ENCODE measurements around the gene LIN9. TPM values are rescaled to one million over a fixed set of nuclear protein-coding genes. Genes with fewer than 3 reads are reported as not detected.

Gene LIN9
- total RNA-seq, 4 donors from 2014 or later: 3.6 to 5.9 (median 4.4) TPM

DNA sequence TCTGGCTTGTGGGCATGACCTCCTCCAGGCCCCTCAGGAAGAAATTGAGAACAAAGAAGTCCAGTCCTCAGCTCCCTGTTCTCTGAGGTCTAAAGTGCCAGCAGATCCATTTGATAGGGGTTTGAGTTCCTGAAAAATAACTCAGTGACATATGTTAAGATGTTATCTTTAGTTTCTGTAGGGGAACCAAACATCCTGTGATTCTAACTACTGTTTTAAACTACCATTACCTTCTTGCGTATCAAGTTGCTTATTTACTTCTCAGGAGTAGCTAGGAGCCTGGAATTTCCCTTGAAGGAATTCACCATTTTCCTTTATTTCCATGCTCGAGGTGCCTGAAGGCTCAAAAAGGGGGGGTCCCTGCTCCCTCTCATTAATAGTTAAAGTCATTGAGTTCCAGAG is 18.8 kb upstream of the LIN9 start:
- WGBS: 72% methylated on average over 2 of the region's 2 CpGs
- Histone ChIP-seq H3K27ac (no peak overlapping the region), H3K4me1 (peaks cover 1% of the 10 kb centered on the region), H3K36me3 (no peaks in the 10 kb centered on the region), H3K9me3 (no peaks in the 10 kb centered on the region), H3K27me3 (no peaks in the 10 kb centered on the region), H3K4me3 (no peak overlapping the region)
- TF ChIP-seq, protein P1, sequence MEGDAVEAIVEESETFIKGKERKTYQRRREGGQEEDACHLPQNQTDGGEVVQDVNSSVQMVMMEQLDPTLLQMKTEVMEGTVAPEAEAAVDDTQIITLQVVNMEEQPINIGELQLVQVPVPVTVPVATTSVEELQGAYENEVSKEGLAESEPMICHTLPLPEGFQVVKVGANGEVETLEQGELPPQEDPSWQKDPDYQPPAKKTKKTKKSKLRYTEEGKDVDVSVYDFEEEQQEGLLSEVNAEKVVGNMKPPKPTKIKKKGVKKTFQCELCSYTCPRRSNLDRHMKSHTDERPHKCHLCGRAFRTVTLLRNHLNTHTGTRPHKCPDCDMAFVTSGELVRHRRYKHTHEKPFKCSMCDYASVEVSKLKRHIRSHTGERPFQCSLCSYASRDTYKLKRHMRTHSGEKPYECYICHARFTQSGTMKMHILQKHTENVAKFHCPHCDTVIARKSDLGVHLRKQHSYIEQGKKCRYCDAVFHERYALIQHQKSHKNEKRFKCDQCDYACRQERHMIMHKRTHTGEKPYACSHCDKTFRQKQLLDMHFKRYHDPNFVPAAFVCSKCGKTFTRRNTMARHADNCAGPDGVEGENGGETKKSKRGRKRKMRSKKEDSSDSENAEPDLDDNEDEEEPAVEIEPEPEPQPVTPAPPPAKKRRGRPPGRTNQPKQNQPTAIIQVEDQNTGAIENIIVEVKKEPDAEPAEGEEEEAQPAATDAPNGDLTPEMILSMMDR (IDR thresholded peaks at IDR 0.05): no peak
- TF ChIP-seq POLR2A (IDR thresholded peaks at IDR 0.05) (no peak), POLR2AphosphoS5 (IDR thresholded peaks at IDR 0.05) (no peak)
- no peak for DNase-seq (ENCODE audit: low spot score in 2 of 2)

DNA sequence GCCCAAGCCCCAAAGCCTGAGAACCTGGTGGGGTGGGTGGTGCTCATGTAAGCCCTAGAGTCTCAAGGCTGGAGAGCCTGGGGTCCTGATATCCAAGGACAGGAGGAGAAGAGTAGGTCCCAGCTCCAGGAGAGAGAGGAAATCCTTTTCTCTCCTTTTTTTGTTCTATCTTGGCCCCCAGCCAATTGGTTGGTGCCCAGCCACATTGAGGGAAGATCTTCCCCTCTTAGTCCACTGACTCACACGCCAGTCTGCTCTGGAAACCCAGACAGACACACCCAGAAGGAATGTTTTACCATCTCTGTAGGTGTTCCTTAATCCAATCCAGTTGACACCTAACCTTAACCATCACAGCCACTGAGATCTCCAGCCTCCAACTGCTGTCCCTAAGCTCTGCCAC is 16.2 kb upstream of the LIN9 start:
- no peaks in the 10 kb centered on the region for H3K9me3 ChIP-seq
- H3K4me3 ChIP-seq: no peak overlapping the region
- DNase-seq (ENCODE audit: low spot score in 2 of 2): no peak

DNA sequence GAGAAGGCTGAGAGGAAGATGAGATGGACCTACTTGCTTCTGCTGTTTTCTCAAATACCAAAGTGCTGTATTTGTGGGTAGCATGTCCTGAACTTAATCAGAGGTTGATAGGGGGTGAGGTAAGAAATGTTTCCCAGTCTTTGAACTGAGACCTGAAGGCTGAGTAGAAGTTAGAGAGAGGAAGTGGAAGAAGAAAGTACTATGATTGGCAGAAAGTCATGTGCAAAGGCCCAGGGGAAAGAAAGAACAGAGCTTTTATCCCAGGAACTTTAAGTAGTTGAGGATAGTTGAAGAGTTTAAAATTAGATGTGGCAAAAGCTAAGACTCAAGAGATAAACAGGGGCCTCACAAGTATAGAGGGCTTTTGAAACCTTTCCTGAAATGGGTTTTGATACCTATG is 15.5 kb upstream of the LIN9 start:
- H3K36me3 ChIP-seq: no peaks in the 10 kb centered on the region
- no peak overlapping the region for H3K27ac ChIP-seq
- H3K9me3 ChIP-seq: no peaks in the 10 kb centered on the region
- DNase-seq (ENCODE audit: low spot score in 2 of 2): no peak
- no peaks in the 10 kb centered on the region for H3K4me1 ChIP-seq
- H3K27me3 ChIP-seq: peaks cover 8% of the 10 kb centered on the region
- H3K4me3 ChIP-seq: no peak overlapping the region
- TF ChIP-seq, protein P1 (IDR thresholded peaks at IDR 0.05): no peak
- TF ChIP-seq EP300 (IDR thresholded peaks at IDR 0.05) (no peak), POLR2A (IDR thresholded peaks at IDR 0.05) (no peak), POLR2AphosphoS5 (IDR thresholded peaks at IDR 0.05) (no peak)

More for the DNA sequence above, 16.2 kb upstream of the LIN9 start:
- H3K4me1 ChIP-seq: no peaks in the 10 kb centered on the region
- WGBS: 14% methylated on average over 1 of the region's 1 CpG
- no peak for TF ChIP-seq POLR2A (IDR thresholded peaks at IDR 0.05)
- TF ChIP-seq, protein P1 (IDR thresholded peaks at IDR 0.05): no peak
- TF ChIP-seq POLR2AphosphoS5 (IDR thresholded peaks at IDR 0.05): no peak
- no peak for TF ChIP-seq EP300 (IDR thresholded peaks at IDR 0.05)
- H3K27ac ChIP-seq: no peak overlapping the region
- peaks cover 8% of the 10 kb centered on the region for H3K27me3 ChIP-seq
- H3K36me3 ChIP-seq: no peaks in the 10 kb centered on the region

DNA sequence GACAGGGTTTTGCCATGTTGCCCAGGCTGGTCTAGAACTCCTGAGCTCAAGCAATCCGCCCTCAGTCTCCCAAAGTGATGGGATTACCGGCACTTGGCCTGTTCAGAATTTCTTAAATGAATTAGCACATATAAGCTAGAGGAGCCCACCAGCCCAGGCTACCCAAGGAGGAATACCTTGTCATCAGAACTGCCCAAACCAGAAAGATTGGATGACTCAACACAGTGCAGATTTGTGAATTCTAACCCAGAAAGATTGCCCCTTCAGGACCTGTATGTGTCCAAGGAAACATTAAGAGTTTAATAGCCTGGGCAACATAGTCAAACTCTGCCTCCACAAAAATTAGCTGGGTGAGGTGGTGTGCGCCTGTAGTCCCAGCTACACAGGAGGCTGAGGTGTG is 14.0 kb upstream of the LIN9 start:
- H3K27me3 ChIP-seq: peaks cover 8% of the 10 kb centered on the region

DNA sequence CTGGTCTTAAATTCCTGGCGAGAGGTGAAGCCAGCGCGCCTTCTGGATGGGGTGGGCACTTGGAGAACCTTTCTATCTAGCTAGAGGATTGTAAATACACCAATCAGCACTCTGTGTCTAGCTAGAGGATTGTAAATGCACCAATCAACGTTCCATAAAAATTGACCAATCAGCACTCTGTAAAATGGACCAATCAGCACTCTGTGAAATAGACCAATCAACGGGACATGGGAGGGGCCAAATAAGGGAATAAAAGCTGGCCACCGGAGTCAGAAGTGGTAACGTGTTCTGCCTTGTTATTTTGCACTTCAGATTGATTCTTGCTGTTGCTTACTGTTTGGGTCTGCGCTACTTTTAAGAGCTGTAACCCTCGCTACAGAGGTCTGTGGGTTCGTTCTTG is 12.0 kb upstream of the LIN9 start:
- 93% methylated on average over 10 of the region's 10 CpGs for WGBS

More for the DNA sequence above, 14.0 kb upstream of the LIN9 start:
- Histone ChIP-seq H3K9me3 (no peaks in the 10 kb centered on the region), H3K4me3 (no peak overlapping the region), H3K27ac (no peak overlapping the region), H3K36me3 (no peaks in the 10 kb centered on the region), H3K4me1 (no peaks in the 10 kb centered on the region)
- no peak for DNase-seq (ENCODE audit: low spot score in 2 of 2)
- 94% methylated on average over 3 of the region's 3 CpGs for WGBS
- no peak for TF ChIP-seq POLR2A (IDR thresholded peaks at IDR 0.05)
- no peak for TF ChIP-seq POLR2AphosphoS5 (IDR thresholded peaks at IDR 0.05)
- TF ChIP-seq EP300 (IDR thresholded peaks at IDR 0.05): no peak
- TF ChIP-seq, protein P1 (IDR thresholded peaks at IDR 0.05): no peak

More for the DNA sequence above, 12.0 kb upstream of the LIN9 start:
- no peak for DNase-seq (ENCODE audit: low spot score in 2 of 2)
- peaks cover 8% of the 10 kb centered on the region for H3K27me3 ChIP-seq
- no peaks in the 10 kb centered on the region for H3K36me3 ChIP-seq
- H3K27ac ChIP-seq: no peak overlapping the region
- no peaks in the 10 kb centered on the region for H3K4me1 ChIP-seq
- no peaks in the 10 kb centered on the region for H3K9me3 ChIP-seq
- TF ChIP-seq POLR2A (IDR thresholded peaks at IDR 0.05): no peak
- TF ChIP-seq, protein P1 (IDR thresholded peaks at IDR 0.05): no peak
- TF ChIP-seq POLR2AphosphoS5 (IDR thresholded peaks at IDR 0.05): no peak
- no peak for TF ChIP-seq EP300 (IDR thresholded peaks at IDR 0.05)
- no peak overlapping the region for H3K4me3 ChIP-seq

All from suprapubic skin (tissue), 4 donors.